Calu3 (cell line): ENCODE measurements around the gene ROS1. TPM values are rescaled to one million over a fixed set of nuclear protein-coding genes. Genes with fewer than 3 reads are reported as not detected.
A peak's percentile ranks its signal among the peaks of the same experiment; 100 is the strongest.

Source experiments
- BruUV-seq: library from RNA; stranded (reverse); fragments of 400-500 nt; replicated peaks from 2 replicates; lab custom pipeline; 2021; lab: Mats Ljungman, UMichigan
- CTCF ChIA-PET: fragments of 300-600 bp; sonication (Branson Sonifier 250); formaldehyde crosslinking; loops from one replicate; lab custom pipeline; 2022; ENCODE audit warnings: antibody characterized with exemption; lab: Charles Lee
- DNase-seq: peaks from one replicate; pipeline ENCODE4 v3.0.0; 2022
- H3K27ac Mint-ChIP-seq: one replicate; pipeline ENCODE4 v1.8.0; 2022; ENCODE audit warnings: mixed read lengths; ENCODE audit not compliant: unreplicated experiment
- H3K27me3 Mint-ChIP-seq: one replicate; pipeline ENCODE4 v1.8.0; 2022; ENCODE audit warnings: mixed read lengths; ENCODE audit not compliant: unreplicated experiment
- H3K36me3 Mint-ChIP-seq: one replicate; pipeline ENCODE4 v1.8.0; 2022; ENCODE audit warnings: mild to moderate bottlenecking, moderate library complexity, mixed read lengths; ENCODE audit not compliant: insufficient read depth, unreplicated experiment
- H3K4me1 Mint-ChIP-seq: one replicate; pipeline ENCODE4 v1.8.0; 2022; ENCODE audit warnings: mild to moderate bottlenecking, low read depth, mixed read lengths; ENCODE audit not compliant: unreplicated experiment
- H3K4me3 Mint-ChIP-seq: one replicate; pipeline ENCODE4 v1.8.0; 2022; ENCODE audit warnings: mild to moderate bottlenecking, low read depth, moderate library complexity, mixed read lengths; ENCODE audit not compliant: unreplicated experiment
- H3K9me3 Mint-ChIP-seq: one replicate; pipeline ENCODE4 v1.8.0; 2022; ENCODE audit warnings: low read depth, mixed read lengths; ENCODE audit not compliant: unreplicated experiment
- CTCF ChIP-seq: fragments of 200-600 bp; IDR thresholded peaks from one replicate; pipeline ENCODE4 v1.8.0; 2022; ENCODE audit warnings: antibody characterized with exemption; ENCODE audit not compliant: unreplicated experiment
- intact Hi-C: fragments of 100-400 bp; cut with micrococcal nuclease; formaldehyde crosslinking; loops from one replicate; pipeline ENCODE4 v1.10.0; 2022; ENCODE audit not compliant: unreplicated experiment
- total RNA-seq: library from RNA; stranded (reverse); gene quantifications from 2 replicates; pipeline ENCODE4 v1.2.3, GENCODE V29; 2022

Gene ROS1
- total RNA-seq, 1 experiment from 2014 or later = 8.1 TPM

GRCh38 chr6:117265410-117266256, 160.1 kb downstream of the ROS1 start, which contains the start of gene VGLL2:
Gene VGLL2 (plus strand): TSS chr6:117265558. CDS start chr6:117265764, 206 bp downstream.
- no peak for TF ChIP-seq CTCF
- H3K9me3 Mint-ChIP-seq = no peaks in the 10 kb centered on the region
- intact Hi-C loops = no loop called here
- H3K36me3 Mint-ChIP-seq = no peaks in the 10 kb centered on the region
- CTCF ChIA-PET = no interaction called here
- no peak for DNase-seq
- H3K4me3 Mint-ChIP-seq = peak within 1 kb of the TSS; percentile 60
- BruUV-seq = no TSS peak
- peaks cover 62% of the 10 kb centered on the region for H3K27me3 Mint-ChIP-seq
- H3K27ac Mint-ChIP-seq = no peak within 1 kb of the TSS
- peaks cover 9% of the 10 kb centered on the region for H3K4me1 Mint-ChIP-seq

- no peak for TF ChIP-seq CTCF
- Mint-ChIP-seq H3K27ac (no peak overlapping the region), H3K4me3 (peak overlapping the region; percentile 60), H3K4me1 (peaks cover 9% of the 10 kb centered on the region), H3K36me3 (no peaks in the 10 kb centered on the region), H3K9me3 (no peaks in the 10 kb centered on the region), H3K27me3 (peaks cover 55% of the 10 kb centered on the region)
- no peak for DNase-seq
- CTCF ChIA-PET = no interaction called here
- BruUV-seq = no TSS peak
- intact Hi-C loops = no loop called here
Observed at GRCh38 chr6:117264692-117265409, 160.9 kb downstream of the ROS1 start.

- no TSS peak for BruUV-seq
- DNase-seq = no peak
- CTCF ChIA-PET = no interaction called here
- intact Hi-C loops = no loop called here
- Mint-ChIP-seq H3K4me1 (peaks cover 9% of the 10 kb centered on the region), H3K27me3 (peaks cover 49% of the 10 kb centered on the region), H3K4me3 (peak overlapping the region; percentile 60), H3K36me3 (no peaks in the 10 kb centered on the region), H3K9me3 (no peaks in the 10 kb centered on the region), H3K27ac (no peak overlapping the region)
- TF ChIP-seq CTCF = no peak
Observed at GRCh38 chr6:117264369-117264691, 161.4 kb downstream of the ROS1 start.

- Mint-ChIP-seq H3K27me3 (peaks cover 40% of the 10 kb centered on the region), H3K27ac (no peak overlapping the region)
Observed at GRCh38 chr6:117263353-117263927, 162.3 kb downstream of the ROS1 start.

More at GRCh38 chr6:117263353-117263927, 162.3 kb downstream of the ROS1 start:
- peaks cover 9% of the 10 kb centered on the region for H3K4me1 Mint-ChIP-seq
- intact Hi-C loops = no loop called here
- CTCF ChIA-PET = no interaction called here
- H3K9me3 Mint-ChIP-seq = no peaks in the 10 kb centered on the region
- DNase-seq = no peak
- H3K4me3 Mint-ChIP-seq = no peak overlapping the region
- no peaks in the 10 kb centered on the region for H3K36me3 Mint-ChIP-seq
- BruUV-seq = no TSS peak
- TF ChIP-seq CTCF = no peak
